MM.1S (cell line): Measurements from ENCODE around the gene KCNMA1.

ENCODE experiments used
- CTCF ChIP-seq: fragments of 300-600 bp; sonication (generic); IDR thresholded peaks from 2 replicates; pipeline ENCODE4 v1.5.1; 2016; ENCODE audit warnings: antibody characterized with exemption, low read length, mixed read lengths
- EZH2phosphoT487 ChIP-seq: fragments of 300-600 bp; sonication (generic); IDR thresholded peaks from 2 replicates; pipeline ENCODE4 v1.6.1; 2018; ENCODE audit warnings: antibody characterized with exemption, low read length

- TF ChIP-seq CTCF: no peak
- no peak for TF ChIP-seq EZH2phosphoT487
These were observed 237.6 kb downstream of the KCNMA1 start for GRCh38 chr10:77400033-77400432.
